GM23338 (cell line): Measurements from ENCODE around the gene KBTBD4. TPM values are rescaled to one million over a fixed set of nuclear protein-coding genes. Genes with fewer than 3 reads are reported as not detected.

Source experiments
- ATAC-seq: fragments of 200-7000 bp; cut with Tn5 transposase; 3 replicates; pipeline ENCODE4 v1.9.1; 2020
- DNase-seq: peaks from one replicate; pipeline ENCODE4 v3.0.0-alpha.2; 2015; ENCODE audit warnings: low spot score
- H2AFZ ChIP-seq: fragments of 200-600 bp; sonication (generic); 2 replicates; pipeline ENCODE4 v1.8.0; 2016; ENCODE audit warnings: antibody characterized with exemption, mild to moderate bottlenecking, moderate library complexity
- H3F3A ChIP-seq: fragments of 200-600 bp; sonication (generic); replicated peaks from 2 replicates; pipeline ENCODE4 v1.8.0; 2017; ENCODE audit warnings: antibody characterized with exemption, mixed run types, low read depth
- H3K27ac ChIP-seq: fragments of 200-600 bp; sonication (generic); 2 replicates; pipeline ENCODE4 v1.6.1; 2016; ENCODE audit warnings: low read depth
- H3K27me3 ChIP-seq: fragments of 200-600 bp; sonication (generic); 2 replicates; pipeline ENCODE4 v1.8.0; 2016; ENCODE audit warnings: mild to moderate bottlenecking, mixed run types, moderate library complexity; ENCODE audit not compliant: insufficient read depth
- H3K36me3 ChIP-seq: fragments of 200-600 bp; sonication (generic); 2 replicates; pipeline ENCODE4 v1.8.0; 2016; ENCODE audit warnings: mild to moderate bottlenecking; ENCODE audit not compliant: insufficient read depth
- H3K4me1 ChIP-seq: fragments of 200-600 bp; sonication (generic); 2 replicates; pipeline ENCODE4 v1.8.0; 2016; ENCODE audit warnings: mild to moderate bottlenecking, moderate library complexity; ENCODE audit not compliant: insufficient read depth
- H3K4me2 ChIP-seq: fragments of 200-600 bp; sonication (generic); 2 replicates; pipeline ENCODE4 v1.7.1; 2017; ENCODE audit warnings: mixed run types
- H3K4me3 ChIP-seq: fragments of 200-600 bp; sonication (generic); 2 replicates; pipeline ENCODE4 v1.6.1; 2016; ENCODE audit warnings: mixed run types
- H3K79me2 ChIP-seq: fragments of 200-600 bp; sonication (generic); replicated peaks from 2 replicates; pipeline ENCODE4 v1.8.0; 2017; ENCODE audit warnings: mild to moderate bottlenecking; ENCODE audit not compliant: insufficient read depth
- H3K9me2 ChIP-seq: fragments of 200-600 bp; sonication (generic); 2 replicates; pipeline ENCODE4 v1.8.0; 2017; ENCODE audit not compliant: insufficient read depth
- H4K20me1 ChIP-seq: fragments of 200-600 bp; sonication (generic); replicated peaks from 2 replicates; pipeline ENCODE4 v1.8.0; 2017; ENCODE audit warnings: mild to moderate bottlenecking; ENCODE audit not compliant: insufficient read depth
- H3K27ac Mint-ChIP-seq: 2 replicates; pipeline ENCODE4 v1.8.0; 2020; ENCODE audit warnings: inconsistent platforms, mild to moderate bottlenecking, moderate library complexity, mixed read lengths
- H3K27me3 Mint-ChIP-seq: 3 replicates; pipeline ENCODE4 v1.8.0; 2022; ENCODE audit warnings: low read depth, mild to moderate bottlenecking, moderate library complexity, mixed read lengths, inconsistent platforms; ENCODE audit not compliant: insufficient read depth, poor library complexity
- H3K36me3 Mint-ChIP-seq: 3 replicates; pipeline ENCODE4 v1.8.0; 2021; ENCODE audit warnings: low read depth, mild to moderate bottlenecking, inconsistent platforms, moderate library complexity, mixed read lengths
- H3K4me1 Mint-ChIP-seq: 3 replicates; pipeline ENCODE4 v1.8.0; 2020; ENCODE audit warnings: mild to moderate bottlenecking, inconsistent platforms, mixed read lengths
- H3K4me3 Mint-ChIP-seq: 3 replicates; pipeline ENCODE4 v1.8.0; 2021; ENCODE audit warnings: moderate library complexity, mild to moderate bottlenecking, inconsistent platforms, mixed read lengths
- H3K9me3 Mint-ChIP-seq: 3 replicates; pipeline ENCODE4 v1.8.0; 2020; ENCODE audit warnings: moderate library complexity, mild to moderate bottlenecking, inconsistent platforms, mixed read lengths
- CREB1 ChIP-seq: fragments of 250-450 bp; sonication (Bioruptor Pico); IDR thresholded peaks from 2 replicates; pipeline ENCODE4 v1.5.0; 2020; ENCODE audit warnings: low read depth, mild to moderate bottlenecking, moderate library complexity
- EZH2 ChIP-seq: fragments of 200-600 bp; sonication (generic); IDR thresholded peaks from one replicate; pipeline ENCODE4 v1.8.0; 2017; ENCODE audit warnings: antibody characterized with exemption, mild to moderate bottlenecking, low read depth; ENCODE audit not compliant: unreplicated experiment
- EZH2phosphoT487 ChIP-seq: fragments of 200-600 bp; sonication (generic); IDR thresholded peaks from one replicate; pipeline ENCODE4 v1.8.1; 2018; ENCODE audit warnings: antibody characterized with exemption; ENCODE audit not compliant: unreplicated experiment
- JUNB ChIP-seq: IDR thresholded peaks from one replicate; pipeline ENCODE4 v1.6.1; 2016; ENCODE audit warnings: antibody characterized with exemption; ENCODE audit not compliant: unreplicated experiment
- NANOG ChIP-seq: IDR thresholded peaks from 2 replicates; pipeline ENCODE4 v1.6.1; 2016; ENCODE audit warnings: antibody characterized with exemption, borderline replicate concordance
- POLR2AphosphoS5 ChIP-seq: IDR thresholded peaks from 2 replicates; pipeline ENCODE4 v1.6.1; 2016; ENCODE audit warnings: antibody characterized with exemption, low read depth
- REST ChIP-seq: IDR thresholded peaks from one replicate; pipeline ENCODE4 v1.6.1; 2018; ENCODE audit warnings: antibody characterized with exemption; ENCODE audit not compliant: unreplicated experiment
- STAT1 ChIP-seq: IDR thresholded peaks from one replicate; pipeline ENCODE4 v1.6.1; 2016; ENCODE audit warnings: antibody characterized with exemption; ENCODE audit not compliant: unreplicated experiment
- ZNF114 ChIP-seq: fragments of 250-450 bp; sonication (Bioruptor Pico); IDR thresholded peaks from 2 replicates; pipeline ENCODE4 v1.5.0; 2020; ENCODE audit warnings: mild to moderate bottlenecking, moderate library complexity
- ZNF331 ChIP-seq: fragments of 250-450 bp; sonication (Bioruptor Pico); IDR thresholded peaks from 2 replicates; pipeline ENCODE4 v1.5.0; 2020; ENCODE audit warnings: low read depth, mild to moderate bottlenecking, moderate library complexity
- polyA plus RNA-seq: library from polyadenylated mRNA; unstranded; fragments of >200 nt; fragmentation: Nextera tagmentation; extraction: Ambion mirVana; gene quantifications from 2 replicates; pipeline ENCODE4 v1.2.1, GENCODE V29; 2016
- total RNA-seq: library from RNA; depleted of rRNA; stranded (reverse); fragments of >200 nt; shearing (Covaris generic); gene quantifications from 2 replicates; pipeline ENCODE4 v1.2.3, GENCODE V29; 2014
- TF ChIP-seq, protein P1 (sequence below): IDR thresholded peaks from 2 replicates; pipeline ENCODE4 v1.6.1; 2016; ENCODE audit warnings: antibody characterized with exemption

The KBTBD4 gene
- total and polyA plus RNA-seq, 2 experiments from 2014 or later = 5.8 to 16.6 TPM

DNA sequence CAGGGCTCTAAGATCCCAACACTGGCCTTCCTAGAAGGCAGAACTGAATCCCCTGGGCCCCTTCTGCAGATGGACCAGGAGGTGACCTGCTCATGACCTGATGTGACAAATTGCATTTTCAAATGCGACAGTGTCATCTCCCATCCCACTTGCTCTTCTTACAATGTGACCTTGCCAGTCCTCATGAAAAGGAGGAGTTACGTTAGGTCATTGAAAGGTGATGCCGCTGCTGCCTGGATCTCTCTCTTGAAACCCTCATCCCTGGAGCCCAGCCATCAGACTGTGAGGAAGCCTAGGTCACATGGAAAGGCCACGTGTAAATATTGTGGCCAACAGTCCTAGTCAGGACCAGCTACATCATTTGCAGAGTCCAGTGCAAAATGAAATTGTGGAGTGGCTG is 21.1 kb upstream of the KBTBD4 start:
- no peak overlapping the region for H3K4me2 ChIP-seq
- no peak for TF ChIP-seq STAT1
- no peak for TF ChIP-seq JUNB
- no peak for TF ChIP-seq ZNF331 (CRISPR knock-in tag)
- no peak overlapping the region for H2AFZ ChIP-seq
- Mint-ChIP-seq H3K4me3 (no peak overlapping the region), H3K36me3 (no peaks in the 10 kb centered on the region), H3K27ac (no peak overlapping the region), H3K27me3 (peaks cover 7% of the 10 kb centered on the region), H3K4me1 (peaks cover 6% of the 10 kb centered on the region; the same call in 2 of the 3 replicates), H3K9me3 (no peaks in the 10 kb centered on the region)
- H3K79me2 ChIP-seq = no peaks in the 10 kb centered on the region
- H4K20me1 ChIP-seq = no peaks in the 10 kb centered on the region
- H3K4me1 ChIP-seq = no peaks in the 10 kb centered on the region
- no peaks in the 10 kb centered on the region for H3F3A ChIP-seq
- no peaks in the 10 kb centered on the region for H3K36me3 ChIP-seq
- peaks cover 12% of the 10 kb centered on the region for H3K27me3 ChIP-seq
- no peaks in the 10 kb centered on the region for H3K9me2 ChIP-seq
- DNase-seq (no peak), ATAC-seq (no peak)
- H3K4me3 ChIP-seq = no peak overlapping the region
- no peak overlapping the region for H3K27ac ChIP-seq

- TF ChIP-seq POLR2AphosphoS5 = no peak
- TF ChIP-seq STAT1 = no peak
- no peak for TF ChIP-seq ZNF114
- TF ChIP-seq EZH2 = no peak
- Histone ChIP-seq H3K36me3 (no peaks in the 10 kb centered on the region), H3K9me2 (0 out of 2 replicates have a peak, but pooled peaks cover 2% of the 10 kb centered on the region), H3K27me3 (peaks cover 52% of the 10 kb centered on the region), H3K27ac (no peak overlapping the region), H3K79me2 (no peaks in the 10 kb centered on the region), H3K4me3 (no peak overlapping the region), H4K20me1 (0 out of 2 replicates have a peak, but pooled peaks cover 5% of the 10 kb centered on the region), H3K4me1 (peaks cover 23% of the 10 kb centered on the region), H3K4me2 (no peak overlapping the region), H3F3A (no peaks in the 10 kb centered on the region), H2AFZ (no peak overlapping the region)
- Mint-ChIP-seq H3K4me3 (no peak overlapping the region), H3K27ac (no peak overlapping the region), H3K36me3 (no peaks in the 10 kb centered on the region), H3K9me3 (no peaks in the 10 kb centered on the region), H3K4me1 (peaks cover 27% of the 10 kb centered on the region), H3K27me3 (peaks cover 40% of the 10 kb centered on the region)
- ATAC-seq = no peak
- DNase-seq = no peak
Observed at GRCh38 chr11:47595967-47596366, 17.2 kb upstream of the KBTBD4 start.

- Mint-ChIP-seq H3K4me1 (peaks cover 27% of the 10 kb centered on the region), H3K27ac (no peak overlapping the region), H3K27me3 (peaks cover 45% of the 10 kb centered on the region), H3K9me3 (no peaks in the 10 kb centered on the region), H3K4me3 (peak overlapping the region; percentile 69; the same call in 1 of the 3 replicates), H3K36me3 (no peaks in the 10 kb centered on the region)
- H3K36me3 ChIP-seq = no peaks in the 10 kb centered on the region
- DNase-seq = no peak
- H3K4me2 ChIP-seq = peak overlapping the region; percentile 99; the same call in 1 of the 2 replicates
- peak overlapping the region; percentile 100 for H2AFZ ChIP-seq
- H3K79me2 ChIP-seq = no peaks in the 10 kb centered on the region
- 0 out of 2 replicates have a peak, but pooled peaks cover 6% of the 10 kb centered on the region for H3K9me2 ChIP-seq
- H3K27me3 ChIP-seq = peaks cover 58% of the 10 kb centered on the region
- H3K4me3 ChIP-seq = peak overlapping the region; percentile 96; the same call in 1 of the 2 replicates
- 0 out of 2 replicates have a peak, but pooled peaks cover 5% of the 10 kb centered on the region for H4K20me1 ChIP-seq
- H3K4me1 ChIP-seq = peaks cover 23% of the 10 kb centered on the region
- H3F3A ChIP-seq = no peaks in the 10 kb centered on the region
- no peak overlapping the region for H3K27ac ChIP-seq
- peak; percentile 4; the same call in 2 of the 3 replicates for ATAC-seq
- no peak for TF ChIP-seq REST
- no peak for TF ChIP-seq NANOG
- TF ChIP-seq EZH2phosphoT487 = no peak
- no peak for TF ChIP-seq STAT1
- TF ChIP-seq JUNB = no peak
- TF ChIP-seq, protein P1, sequence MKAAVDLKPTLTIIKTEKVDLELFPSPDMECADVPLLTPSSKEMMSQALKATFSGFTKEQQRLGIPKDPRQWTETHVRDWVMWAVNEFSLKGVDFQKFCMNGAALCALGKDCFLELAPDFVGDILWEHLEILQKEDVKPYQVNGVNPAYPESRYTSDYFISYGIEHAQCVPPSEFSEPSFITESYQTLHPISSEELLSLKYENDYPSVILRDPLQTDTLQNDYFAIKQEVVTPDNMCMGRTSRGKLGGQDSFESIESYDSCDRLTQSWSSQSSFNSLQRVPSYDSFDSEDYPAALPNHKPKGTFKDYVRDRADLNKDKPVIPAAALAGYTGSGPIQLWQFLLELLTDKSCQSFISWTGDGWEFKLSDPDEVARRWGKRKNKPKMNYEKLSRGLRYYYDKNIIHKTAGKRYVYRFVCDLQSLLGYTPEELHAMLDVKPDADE = no peak
- no peak for TF ChIP-seq CREB1 (CRISPR knock-in tag)
- no peak for TF ChIP-seq POLR2AphosphoS5
- no peak for TF ChIP-seq ZNF331 (CRISPR knock-in tag)
Observed at GRCh38 chr11:47595029-47595428, 16.3 kb upstream of the KBTBD4 start.
